RWPE2 (cell line): ENCODE results near the gene CALM3.
A peak's percentile ranks its signal among the peaks of the same experiment; 100 is the strongest.

Experiments
- ATAC-seq: fragments of 200-7000 bp; cut with Tn5 transposase; 3 replicates; pipeline ENCODE4 v1.9.1; 2021; ENCODE audit warnings: low read depth
- DNase-seq: peaks from one replicate; pipeline ENCODE4 v3.0.0-alpha.2; 2020; ENCODE audit warnings: low spot score
- H3K27ac ChIP-seq: fragments of 450-650 bp; 2 replicates; pipeline ENCODE4 v1.5.1; 2017; ENCODE audit warnings: mild to moderate bottlenecking; ENCODE audit not compliant: poor library complexity, severe bottlenecking
- H3K27me3 ChIP-seq: fragments of 250-450 bp; sonication (Bioruptor Pico); 2 replicates; pipeline ENCODE4 v1.5.1; 2021; ENCODE audit warnings: mild to moderate bottlenecking, moderate library complexity; ENCODE audit not compliant: insufficient read depth, poor library complexity, severe bottlenecking
- H3K36me3 ChIP-seq: fragments of 250-450 bp; sonication (Bioruptor Pico); 2 replicates; pipeline ENCODE4 v1.5.1; 2020; ENCODE audit warnings: low read depth, mild to moderate bottlenecking, moderate library complexity
- H3K4me1 ChIP-seq: fragments of 250-450 bp; sonication (Bioruptor Pico); 2 replicates; pipeline ENCODE4 v1.5.1; 2021; ENCODE audit warnings: mild to moderate bottlenecking, moderate library complexity; ENCODE audit not compliant: insufficient read depth, poor library complexity, severe bottlenecking
- H3K4me3 ChIP-seq: fragments of 250-450 bp; sonication (Bioruptor Pico); 2 replicates; pipeline ENCODE4 v1.5.1; 2021; ENCODE audit warnings: mild to moderate bottlenecking, moderate library complexity; ENCODE audit not compliant: severe bottlenecking
- H3K9me3 ChIP-seq: fragments of 250-450 bp; sonication (Bioruptor Pico); 2 replicates; pipeline ENCODE4 v1.5.1; 2021; ENCODE audit warnings: mild to moderate bottlenecking, moderate library complexity; ENCODE audit not compliant: severe bottlenecking
- CTCF ChIP-seq: fragments of 450-650 bp; IDR thresholded peaks from one replicate; pipeline ENCODE4 v1.5.1; 2017; ENCODE audit warnings: mild to moderate bottlenecking, moderate library complexity; ENCODE audit not compliant: poor library complexity, severe bottlenecking

The CALM3 gene

GRCh38 chr19:46629546-46630025, 28.5 kb downstream of the CALM3 start:
- peak; percentile 28 for DNase-seq
- no peak overlapping the region for H3K4me3 ChIP-seq
- no peak for TF ChIP-seq CTCF
- no peaks in the 10 kb centered on the region for H3K9me3 ChIP-seq
- peaks cover 13% of the 10 kb centered on the region for H3K4me1 ChIP-seq
- ATAC-seq, result no peak
- no peak overlapping the region for H3K27ac ChIP-seq
- H3K36me3 ChIP-seq, result no peaks in the 10 kb centered on the region
- H3K27me3 ChIP-seq, result peaks cover 3% of the 10 kb centered on the region

DNA sequence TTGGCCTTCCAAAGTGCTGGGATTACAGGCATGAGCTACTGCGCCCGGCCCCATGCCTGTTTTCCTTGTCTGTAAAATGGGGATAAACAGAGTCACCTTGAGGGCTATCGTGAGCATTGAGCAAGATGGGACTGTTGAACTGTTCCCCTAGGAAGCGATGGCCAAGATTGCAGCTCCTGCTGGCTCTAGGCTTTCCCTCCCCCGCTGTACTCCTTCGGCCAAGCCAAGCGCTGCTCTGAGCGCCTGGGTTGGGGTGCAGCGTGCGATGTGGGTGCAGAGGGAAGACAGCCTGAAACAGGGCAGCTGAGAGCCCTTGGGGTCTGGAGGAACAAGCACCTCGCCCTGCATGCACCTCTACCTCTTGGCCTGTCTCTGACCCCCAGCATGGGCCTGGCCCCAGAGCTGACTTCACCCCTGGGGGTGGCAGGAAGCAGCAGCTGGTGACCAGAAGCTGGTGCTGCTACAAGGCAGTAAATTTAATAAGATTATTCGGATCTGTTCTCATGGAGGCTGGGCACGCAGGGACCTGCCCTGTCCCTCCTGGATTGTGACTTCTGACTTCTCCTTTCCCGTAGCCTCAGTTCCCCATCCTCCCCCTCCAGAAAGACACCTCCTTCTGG, 29.6 kb downstream of the CALM3 start:
- no peaks in the 10 kb centered on the region for H3K9me3 ChIP-seq
- H3K27ac ChIP-seq, result no peak overlapping the region
- H3K4me3 ChIP-seq, result no peak overlapping the region
- H3K36me3 ChIP-seq, result no peaks in the 10 kb centered on the region
- DNase-seq (peak; percentile 36), ATAC-seq (no peak)
- H3K27me3 ChIP-seq, result peaks cover 9% of the 10 kb centered on the region
- peaks cover 8% of the 10 kb centered on the region for H3K4me1 ChIP-seq
- TF ChIP-seq CTCF, result no peak

DNA sequence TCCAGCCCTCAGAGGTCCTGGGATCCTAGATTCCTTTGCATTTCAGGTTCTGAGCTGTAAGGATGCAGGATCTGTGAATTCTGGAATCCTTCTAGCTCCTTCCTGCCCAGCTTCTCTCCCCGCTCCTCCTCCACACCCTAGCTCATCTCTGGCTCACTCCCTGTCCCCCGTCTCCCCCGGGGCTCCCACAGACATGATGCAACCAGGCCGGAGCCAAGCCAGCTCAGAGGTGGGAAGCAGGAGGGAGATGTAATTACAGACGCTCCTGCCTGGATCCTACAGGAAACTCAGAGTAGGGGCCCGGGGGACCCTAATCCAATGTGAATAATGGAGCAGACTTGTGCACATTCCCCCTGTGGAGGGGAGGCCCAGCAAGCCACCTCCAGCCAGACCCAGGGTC, 30.4 kb downstream of the CALM3 start:
- DNase-seq (peak; percentile 52), ATAC-seq (no peak)
- no peak overlapping the region for H3K27ac ChIP-seq
- TF ChIP-seq CTCF, result no peak
- H3K27me3 ChIP-seq, result peaks cover 17% of the 10 kb centered on the region
- no peak overlapping the region for H3K4me3 ChIP-seq
- peaks cover 8% of the 10 kb centered on the region for H3K4me1 ChIP-seq
- H3K36me3 ChIP-seq, result no peaks in the 10 kb centered on the region
- H3K9me3 ChIP-seq, result no peaks in the 10 kb centered on the region

DNA sequence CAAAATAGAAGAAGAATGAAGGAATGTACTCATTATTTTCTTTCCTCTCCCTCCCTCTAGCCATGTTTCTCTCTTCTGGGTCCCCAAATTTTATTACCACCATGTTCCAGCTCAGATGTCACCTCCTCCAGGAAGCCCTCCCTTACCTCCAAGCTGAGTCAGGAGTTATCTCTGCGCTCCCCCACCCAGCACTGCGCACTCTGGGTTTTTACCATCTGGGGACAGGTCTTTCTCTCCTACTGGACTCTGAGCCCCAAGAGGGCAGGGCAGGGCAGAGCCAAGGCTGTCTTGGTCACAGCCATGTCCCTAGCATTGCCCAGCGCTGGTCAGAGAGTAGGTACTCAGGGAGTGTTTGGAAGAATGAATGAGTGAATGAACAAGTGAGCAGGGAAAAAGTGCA, 32.0 kb downstream of the CALM3 start:
- TF ChIP-seq CTCF, result no peak
- Histone ChIP-seq H3K4me3 (no peak overlapping the region), H3K27ac (no peak overlapping the region), H3K9me3 (no peaks in the 10 kb centered on the region), H3K4me1 (peaks cover 8% of the 10 kb centered on the region), H3K27me3 (peaks cover 32% of the 10 kb centered on the region), H3K36me3 (no peaks in the 10 kb centered on the region)
- DNase-seq, result peak; percentile 43
- no peak for ATAC-seq

DNA sequence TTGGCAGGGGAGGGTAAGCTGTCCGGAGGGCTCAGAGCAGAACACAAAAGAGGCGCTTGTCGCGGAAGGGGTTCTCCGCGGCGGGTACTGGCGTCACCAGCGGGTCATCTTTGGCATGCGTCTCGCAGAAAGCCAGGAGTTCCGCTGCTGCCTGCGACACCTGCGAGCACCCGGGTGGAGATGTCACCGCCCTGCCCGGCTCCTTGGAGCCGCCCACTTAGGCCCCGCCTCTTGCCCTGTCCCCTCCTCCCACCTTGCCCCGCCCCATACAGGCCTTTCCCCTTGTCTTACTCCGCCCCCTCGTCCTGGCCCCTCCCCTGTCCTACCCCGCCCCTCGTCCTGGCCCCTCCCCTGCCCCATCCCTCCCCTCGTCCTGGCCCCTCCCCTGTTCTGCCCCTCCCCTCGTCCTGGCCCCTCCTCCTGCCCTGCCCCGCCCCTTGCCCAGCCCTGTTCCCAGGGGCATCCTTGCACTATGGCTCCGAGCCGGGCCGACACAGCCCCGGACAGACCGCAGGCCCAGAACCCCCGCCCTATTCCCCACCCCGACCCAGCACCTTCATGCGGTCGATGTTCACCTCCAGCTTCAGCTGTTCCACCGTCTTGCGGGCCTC, 33.0 kb downstream of the CALM3 start:
- DNase-seq (peak; percentile 90), ATAC-seq (peak; percentile 62)
- TF ChIP-seq CTCF, result no peak
- Histone ChIP-seq H3K27me3 (peaks cover 35% of the 10 kb centered on the region), H3K27ac (no peak overlapping the region), H3K4me1 (peaks cover 8% of the 10 kb centered on the region), H3K36me3 (no peaks in the 10 kb centered on the region), H3K4me3 (peak overlapping the region; percentile 27), H3K9me3 (no peaks in the 10 kb centered on the region)
